SK-N-MC (cell line): ENCODE measurements around the gene ARL4D.

Experiments used
- EZH2 ChIP-seq: fragments of 200-600 bp; sonication (generic); IDR thresholded peaks from one replicate; pipeline ENCODE4 v1.6.1; 2017; ENCODE audit warnings: antibody characterized with exemption
- FOXP2 ChIP-seq: optimal IDR thresholded peaks from 2 replicates; pipeline ENCODE3; 2011; ENCODE audit warnings: mild to moderate bottlenecking, moderate library complexity; ENCODE audit not compliant: insufficient read depth; ENCODE audit errors: extremely low read length, control extremely low read depth
- POLR2AphosphoS5 ChIP-seq: IDR thresholded peaks from 2 replicates; pipeline ENCODE4 v1.6.1; 2012; ENCODE audit warnings: mild to moderate bottlenecking, low read depth, low read length, borderline replicate concordance

- TF ChIP-seq EZH2 (no peak), POLR2AphosphoS5 (no peak), FOXP2 (no peak)
Observed at GRCh38 chr17:43448720-43449469, 50.1 kb downstream of the ARL4D start.
